Body of pancreas (tissue), 4 donors: Measurements from ENCODE around the gene CLSTN2. TPM values are rescaled to one million over a fixed set of nuclear protein-coding genes. Genes with fewer than 3 reads are reported as not detected.

Experiments
- ATAC-seq: fragments of 150-250 bp; one replicate; pipeline ENCODE4 v1.9.1; 2016
- DNase-seq, 4 donors: peaks; one replicate each; pipeline ENCODE4 v3.0.0-alpha.2; 2019
- H3K27ac ChIP-seq, 4 donors: fragments of 200-600 bp; sonication (generic); 1 replicate in 3 of 4; 2 replicates in 1 of 4; pipeline versions ENCODE4 v1.5.1 to v1.6.1; 2016 to 2019; ENCODE audit warnings: mild to moderate bottlenecking in 1 of 4, mixed read lengths in 1 of 4, moderate library complexity in 1 of 4
- H3K27me3 ChIP-seq, 2 donors: fragments of 200-600 bp; sonication (generic); one replicate each; pipeline ENCODE4 v1.6.0; 2016; ENCODE audit warnings: mild to moderate bottlenecking in 1 of 2
- H3K36me3 ChIP-seq, 2 donors: fragments of 200-600 bp; sonication (generic); replicated peaks in 1 of 2; 2 replicates each; pipeline ENCODE4 v1.5.1; 2016; ENCODE audit warnings: low read depth in 2 of 2; ENCODE audit not compliant: insufficient read depth in 1 of 2
- H3K4me1 ChIP-seq: fragments of 200-600 bp; sonication (generic); one replicate; pipeline ENCODE4 v1.6.0; 2016
- H3K4me3 ChIP-seq, 2 donors: fragments of 200-600 bp; sonication (generic); 1 replicate in 1 of 2; 2 replicates in 1 of 2; pipeline ENCODE4 v1.5.1; 2016 to 2019
- H3K9me3 ChIP-seq, 3 donors: fragments of 200-600 bp; sonication (generic); 1 replicate in 2 of 3; 2 replicates in 1 of 3; pipeline ENCODE4 v1.5.1; 2016
- POLR2A ChIP-seq, 3 donors: fragments of 450-650 bp; IDR thresholded peaks; one replicate each; pipeline ENCODE4 v1.6.1; 2016; ENCODE audit warnings: antibody characterized with exemption in 3 of 3, mild to moderate bottlenecking in 2 of 3
- WGBS, 2 donors: methylation state at CpG; one replicate each; pipeline ENCODE4 v1.1.5; 2017; 5-methylcytosine and 5-hydroxymethylcytosine counted together
- intact Hi-C: fragments of 100-400 bp; cut with DNase I; formaldehyde crosslinking; loops from one replicate; pipeline ENCODE4 v1.15.1; 2023
- total RNA-seq, 2 donors: library from RNA; depleted of rRNA; stranded (reverse); fragments of >200 nt; gene quantifications; one replicate each; pipeline ENCODE4 v1.1.0, GENCODE V29; 2016
- TF ChIP-seq, protein P1 (sequence below), 7 experiments: fragments of 450-650 bp in 4 of 7; fragments of 200-600 bp in 3 of 7; sonication (generic) in 3 of 7; IDR thresholded peaks; one replicate each; pipeline ENCODE4 v1.5.1; 2016 to 2019; ENCODE audit warnings: antibody characterized with exemption in 7 of 7

Gene CLSTN2
- total RNA-seq, 2 donors from 2014 or later: 14.5 to 14.8 TPM

DNA sequence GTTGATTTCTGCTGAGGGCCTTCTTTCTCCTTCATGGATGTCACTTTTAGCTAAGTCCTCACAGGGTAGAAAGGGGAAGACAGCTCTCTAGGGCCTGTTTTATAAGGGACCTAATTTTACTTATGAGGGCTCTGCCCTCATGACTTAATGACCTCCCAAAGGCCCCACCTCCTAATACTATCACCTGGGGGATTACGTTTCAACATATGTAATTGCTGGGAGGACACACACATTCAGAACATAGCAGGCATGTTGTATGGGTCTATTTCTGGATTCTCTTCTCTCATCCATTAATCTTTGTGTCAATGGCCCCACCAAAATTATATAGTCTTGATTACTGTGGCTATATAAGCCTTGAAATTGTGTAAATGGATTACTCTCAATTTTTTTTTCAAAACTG is 255.0 kb downstream of the CLSTN2 start:
- H3K27me3 ChIP-seq: no peaks in the 10 kb centered on the region
- ATAC-seq (no peak), DNase-seq (no peak)
- no peak overlapping the region for H3K27ac ChIP-seq
- intact Hi-C loops: no loop called here
- TF ChIP-seq POLR2A (IDR thresholded peaks at IDR 0.05): no peak
- TF ChIP-seq, protein P1, sequence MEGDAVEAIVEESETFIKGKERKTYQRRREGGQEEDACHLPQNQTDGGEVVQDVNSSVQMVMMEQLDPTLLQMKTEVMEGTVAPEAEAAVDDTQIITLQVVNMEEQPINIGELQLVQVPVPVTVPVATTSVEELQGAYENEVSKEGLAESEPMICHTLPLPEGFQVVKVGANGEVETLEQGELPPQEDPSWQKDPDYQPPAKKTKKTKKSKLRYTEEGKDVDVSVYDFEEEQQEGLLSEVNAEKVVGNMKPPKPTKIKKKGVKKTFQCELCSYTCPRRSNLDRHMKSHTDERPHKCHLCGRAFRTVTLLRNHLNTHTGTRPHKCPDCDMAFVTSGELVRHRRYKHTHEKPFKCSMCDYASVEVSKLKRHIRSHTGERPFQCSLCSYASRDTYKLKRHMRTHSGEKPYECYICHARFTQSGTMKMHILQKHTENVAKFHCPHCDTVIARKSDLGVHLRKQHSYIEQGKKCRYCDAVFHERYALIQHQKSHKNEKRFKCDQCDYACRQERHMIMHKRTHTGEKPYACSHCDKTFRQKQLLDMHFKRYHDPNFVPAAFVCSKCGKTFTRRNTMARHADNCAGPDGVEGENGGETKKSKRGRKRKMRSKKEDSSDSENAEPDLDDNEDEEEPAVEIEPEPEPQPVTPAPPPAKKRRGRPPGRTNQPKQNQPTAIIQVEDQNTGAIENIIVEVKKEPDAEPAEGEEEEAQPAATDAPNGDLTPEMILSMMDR (IDR thresholded peaks at IDR 0.05): no peak
- no peak overlapping the region for H3K4me3 ChIP-seq
- peaks cover 36% of the 10 kb centered on the region for H3K4me1 ChIP-seq
- H3K9me3 ChIP-seq: no peaks in the 10 kb centered on the region
- 63 to 76% methylated on average over 1 of the region's 1 CpG for WGBS, 2 donors
- no peaks in the 10 kb centered on the region for H3K36me3 ChIP-seq

DNA sequence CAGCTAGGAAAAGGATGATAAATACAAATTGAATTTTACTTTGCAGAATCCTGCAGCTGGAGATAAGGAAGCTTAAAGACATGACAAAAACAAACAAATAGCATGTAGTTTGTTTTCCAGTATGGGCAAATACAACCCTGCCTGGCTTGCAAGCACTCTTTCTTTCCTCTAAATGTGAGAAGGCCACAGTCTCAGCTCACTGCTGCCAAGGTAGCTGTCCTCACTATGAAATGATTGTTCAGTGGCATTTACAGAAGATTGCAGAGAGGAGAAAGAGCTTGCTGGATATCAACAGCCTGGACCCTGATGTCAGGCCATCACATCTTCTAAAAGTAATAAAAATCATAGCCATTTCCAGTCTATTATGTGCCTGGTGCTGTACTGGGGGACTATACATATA is 262.0 kb downstream of the CLSTN2 start:
- Histone ChIP-seq H3K27me3 (no peaks in the 10 kb centered on the region), H3K9me3 (no peaks in the 10 kb centered on the region), H3K4me3 (no peak overlapping the region), H3K36me3 (no peaks in the 10 kb centered on the region), H3K27ac (no peak overlapping the region), H3K4me1 (no peaks in the 10 kb centered on the region)
- ATAC-seq (no peak), DNase-seq (no peak)
- no peak for TF ChIP-seq POLR2A (IDR thresholded peaks at IDR 0.05)
- TF ChIP-seq, protein P1 (IDR thresholded peaks at IDR 0.05): no peak
- intact Hi-C loops: no loop called here

DNA sequence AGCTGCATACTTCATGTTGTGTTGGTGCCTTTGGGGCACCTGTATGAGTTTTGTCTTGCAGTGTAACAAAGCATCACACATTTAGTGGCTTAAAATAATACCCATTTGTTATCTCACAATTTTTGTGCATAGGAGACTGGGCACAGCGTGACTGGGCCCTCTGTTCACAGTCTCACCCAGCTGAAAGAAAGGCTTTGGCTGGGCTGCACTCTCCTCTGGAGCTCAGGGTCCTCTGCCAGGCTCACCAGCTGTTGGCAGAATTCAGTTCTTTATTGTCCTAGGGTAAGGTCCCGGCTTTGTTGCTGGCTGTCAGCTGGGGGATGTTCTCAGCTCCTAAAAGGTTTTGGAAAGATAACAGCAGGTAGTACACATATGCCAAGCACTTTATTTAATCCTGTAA is 263.3 kb downstream of the CLSTN2 start:
- no peak for TF ChIP-seq POLR2A (IDR thresholded peaks at IDR 0.05)
- 50 to 66% methylated on average over 2 of the region's 2 CpGs for WGBS, 2 donors
- no peak overlapping the region for H3K27ac ChIP-seq
- no peak overlapping the region for H3K4me3 ChIP-seq
- no peaks in the 10 kb centered on the region for H3K36me3 ChIP-seq
- intact Hi-C loops: no loop called here
- H3K27me3 ChIP-seq: no peaks in the 10 kb centered on the region
- no peaks in the 10 kb centered on the region for H3K9me3 ChIP-seq
- H3K4me1 ChIP-seq: no peaks in the 10 kb centered on the region
- ATAC-seq: no peak
- no peak for DNase-seq

DNA sequence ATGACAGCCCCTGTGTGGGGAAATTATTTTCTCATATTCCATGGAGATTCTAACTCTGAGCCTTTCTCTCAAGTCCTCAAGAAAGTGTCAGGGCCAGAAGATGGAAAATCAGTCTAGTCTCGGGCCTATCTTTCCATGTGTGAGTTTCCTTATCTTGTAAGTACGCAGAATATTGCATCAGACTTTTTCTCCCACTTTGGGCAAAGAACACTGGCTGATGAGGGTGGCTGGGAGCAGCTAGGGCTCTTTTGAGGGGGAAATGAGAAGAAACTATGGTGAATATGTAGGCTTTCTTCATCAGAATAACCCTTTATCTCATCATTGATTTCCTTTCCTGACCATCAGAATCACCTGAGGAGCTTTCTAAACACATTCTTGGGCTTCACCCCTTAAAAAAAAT is 264.0 kb downstream of the CLSTN2 start:
- TF ChIP-seq POLR2A (IDR thresholded peaks at IDR 0.05): no peak
- TF ChIP-seq, protein P1 (IDR thresholded peaks at IDR 0.05): no peak
- intact Hi-C loops: no loop called here

DNA sequence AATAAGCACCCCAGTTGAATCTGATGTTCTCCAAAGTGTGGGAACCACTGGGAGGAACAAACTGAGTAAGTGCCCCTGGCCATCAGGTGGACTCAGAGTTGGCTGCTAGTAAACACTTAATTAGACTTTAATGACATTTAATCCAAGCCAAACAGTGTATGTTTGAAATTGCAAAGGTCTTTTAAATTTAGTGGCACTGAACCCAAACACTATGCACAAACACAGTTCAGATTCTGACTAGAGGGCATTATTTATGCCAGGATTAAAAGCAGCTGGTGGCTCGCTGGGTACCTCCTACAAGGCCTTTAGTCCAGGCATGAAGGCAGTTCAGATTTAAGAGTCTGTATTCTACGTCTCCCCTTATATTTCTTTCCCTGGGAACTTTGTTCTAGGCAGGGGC is 264.8 kb downstream of the CLSTN2 start:
- TF ChIP-seq POLR2A (IDR thresholded peaks at IDR 0.05): no peak
- TF ChIP-seq, protein P1 (IDR thresholded peaks at IDR 0.05): no peak
- no peaks in the 10 kb centered on the region for H3K36me3 ChIP-seq
- no peaks in the 10 kb centered on the region for H3K4me1 ChIP-seq
- WGBS, 2 donors: 86 to 88% methylated on average over 2 of the region's 2 CpGs
- ATAC-seq (no peak), DNase-seq (no peak)
- no peaks in the 10 kb centered on the region for H3K9me3 ChIP-seq
- intact Hi-C loops: no loop called here
- no peak overlapping the region for H3K4me3 ChIP-seq
- H3K27ac ChIP-seq: no peak overlapping the region
- no peaks in the 10 kb centered on the region for H3K27me3 ChIP-seq

More for the DNA sequence above, 264.0 kb downstream of the CLSTN2 start:
- Histone ChIP-seq H3K4me1 (no peaks in the 10 kb centered on the region), H3K27ac (no peak overlapping the region), H3K9me3 (no peaks in the 10 kb centered on the region), H3K4me3 (no peak overlapping the region), H3K27me3 (no peaks in the 10 kb centered on the region), H3K36me3 (no peaks in the 10 kb centered on the region)
- WGBS, 2 donors: 23 to 35% methylated on average over 2 of the region's 2 CpGs
- DNase-seq: no peak
- ATAC-seq: no peak
